ENCODE results near the gene USP43. TPM values are rescaled to one million over a fixed set of nuclear protein-coding genes. Genes with fewer than 3 reads are reported as not detected.

Gene USP43
- total and polyA plus RNA-seq, 8 donors = 2.9 to 6.2 (median 4.1) TPM

DNA sequence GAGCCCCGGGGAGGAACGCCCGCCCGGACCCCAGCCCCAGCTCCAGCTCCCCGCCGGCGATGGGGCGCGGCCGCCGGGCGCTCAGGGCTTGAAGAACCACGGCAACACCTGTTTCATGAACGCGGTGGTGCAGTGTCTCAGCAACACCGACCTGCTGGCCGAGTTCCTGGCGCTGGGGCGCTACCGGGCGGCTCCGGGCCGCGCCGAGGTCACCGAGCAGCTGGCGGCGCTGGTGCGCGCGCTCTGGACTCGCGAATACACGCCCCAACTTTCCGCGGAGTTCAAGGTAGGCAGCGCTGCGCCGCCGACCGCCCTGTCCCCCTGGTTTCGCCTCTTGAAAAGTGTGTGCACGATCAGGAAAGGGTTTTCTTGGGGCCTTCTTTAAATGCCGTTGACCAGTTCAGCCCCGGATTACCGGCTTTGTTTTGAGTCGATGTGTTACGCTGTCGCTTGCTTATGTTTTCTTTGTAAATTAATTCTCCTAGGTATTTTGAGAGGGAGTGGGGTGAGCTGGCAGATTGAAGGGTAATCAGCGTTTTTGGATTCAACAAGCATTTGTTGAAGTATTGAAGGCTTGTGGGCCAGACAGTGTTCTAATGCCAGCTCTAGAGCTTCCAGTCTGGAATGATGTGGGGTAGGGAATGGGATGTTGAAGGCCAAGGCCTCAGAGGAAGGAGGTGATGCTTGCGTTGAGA is 681 bp downstream of the USP43 start:
- Histone ChIP-seq H3K27me3 (peaks cover 15 to 51% of the 10 kb centered on the region in 2 donors), H3K4me3 (peak overlapping the region; percentile 58), H3K27ac (peak overlapping the region; percentile 78 to 80), H3K4me1 (peaks cover 0 to 20% of the 10 kb centered on the region in 2 donors), H3K36me3 (no peaks in the 10 kb centered on the region), H3K9me3 (no peaks in the 10 kb centered on the region)
- intact Hi-C loops (cut with DNase I) = no loop called here
- TF ChIP-seq, protein P1, sequence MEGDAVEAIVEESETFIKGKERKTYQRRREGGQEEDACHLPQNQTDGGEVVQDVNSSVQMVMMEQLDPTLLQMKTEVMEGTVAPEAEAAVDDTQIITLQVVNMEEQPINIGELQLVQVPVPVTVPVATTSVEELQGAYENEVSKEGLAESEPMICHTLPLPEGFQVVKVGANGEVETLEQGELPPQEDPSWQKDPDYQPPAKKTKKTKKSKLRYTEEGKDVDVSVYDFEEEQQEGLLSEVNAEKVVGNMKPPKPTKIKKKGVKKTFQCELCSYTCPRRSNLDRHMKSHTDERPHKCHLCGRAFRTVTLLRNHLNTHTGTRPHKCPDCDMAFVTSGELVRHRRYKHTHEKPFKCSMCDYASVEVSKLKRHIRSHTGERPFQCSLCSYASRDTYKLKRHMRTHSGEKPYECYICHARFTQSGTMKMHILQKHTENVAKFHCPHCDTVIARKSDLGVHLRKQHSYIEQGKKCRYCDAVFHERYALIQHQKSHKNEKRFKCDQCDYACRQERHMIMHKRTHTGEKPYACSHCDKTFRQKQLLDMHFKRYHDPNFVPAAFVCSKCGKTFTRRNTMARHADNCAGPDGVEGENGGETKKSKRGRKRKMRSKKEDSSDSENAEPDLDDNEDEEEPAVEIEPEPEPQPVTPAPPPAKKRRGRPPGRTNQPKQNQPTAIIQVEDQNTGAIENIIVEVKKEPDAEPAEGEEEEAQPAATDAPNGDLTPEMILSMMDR (IDR thresholded peaks at IDR 0.05) = peak in 1 of 2 donors; percentile 11
- ATAC-seq (peak; percentile 72), DNase-seq (peak; percentile 27 to 89 (median 68))

- Histone ChIP-seq H3K4me3 (peak overlapping the region; percentile 58), H3K9me3 (no peaks in the 10 kb centered on the region), H3K27me3 (peaks cover 15 to 51% of the 10 kb centered on the region in 2 donors), H3K36me3 (no peaks in the 10 kb centered on the region), H3K27ac (peak overlapping the region in 1 of 2 donors; percentile 78), H3K4me1 (peaks cover 0 to 20% of the 10 kb centered on the region in 2 donors)
- intact Hi-C loops (cut with DNase I) = no loop called here
- no peak for DNase-seq
- no peak for ATAC-seq
- TF ChIP-seq, protein P1 (IDR thresholded peaks at IDR 0.05) = no peak
Measured at GRCh38 chr17:9646546-9646885, 1.2 kb downstream of the USP43 start.

DNA sequence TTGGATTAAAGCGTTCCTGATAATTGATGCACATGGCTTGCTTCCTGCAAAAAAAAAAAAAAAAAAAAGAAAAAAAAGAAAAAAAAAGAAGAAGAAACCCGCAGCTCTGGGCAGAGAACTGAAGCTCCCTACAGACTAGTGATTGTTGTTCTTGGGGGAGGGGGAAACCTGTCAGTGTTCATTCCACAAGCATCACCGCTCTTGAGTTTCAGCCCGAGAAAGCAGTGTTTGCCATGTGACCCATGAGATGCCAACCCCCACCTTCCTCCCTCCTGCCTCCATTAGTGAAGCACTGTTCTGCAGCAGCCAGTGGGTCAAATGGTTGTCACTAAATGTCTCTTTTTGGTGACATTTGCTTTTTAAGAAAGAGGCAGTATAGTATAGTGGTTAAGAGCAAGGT is 1.7 kb downstream of the USP43 start:
- peak overlapping the region in 1 of 2 donors; percentile 58 for H3K4me3 ChIP-seq
- H3K27ac ChIP-seq = no peak overlapping the region
- H3K4me1 ChIP-seq = peaks cover 0 to 20% of the 10 kb centered on the region in 2 donors
- H3K27me3 ChIP-seq = peaks cover 15 to 51% of the 10 kb centered on the region in 2 donors
- DNase-seq (peak in 1 of 4 donors; percentile 24), ATAC-seq (peak; percentile 8)
- TF ChIP-seq, protein P1 (IDR thresholded peaks at IDR 0.05) = no peak
- intact Hi-C loops (cut with DNase I) = no loop called here
- H3K36me3 ChIP-seq = no peaks in the 10 kb centered on the region
- H3K9me3 ChIP-seq = no peaks in the 10 kb centered on the region

GRCh38 chr17:9648521-9649110 is 3.3 kb downstream of the USP43 start:
- ATAC-seq = no peak
- Histone ChIP-seq H3K27ac (no peak overlapping the region), H3K4me1 (peaks cover 0 to 20% of the 10 kb centered on the region in 2 donors), H3K9me3 (no peaks in the 10 kb centered on the region), H3K4me3 (no peak overlapping the region), H3K36me3 (no peaks in the 10 kb centered on the region), H3K27me3 (peaks cover 15 to 51% of the 10 kb centered on the region in 2 donors)
- TF ChIP-seq, protein P1 (IDR thresholded peaks at IDR 0.05) = no peak
- intact Hi-C loops (cut with DNase I) = no loop called here
- no peak for DNase-seq

- TF ChIP-seq, protein P1 (IDR thresholded peaks at IDR 0.05) = no peak
- no peaks in the 10 kb centered on the region for H3K9me3 ChIP-seq
- no peak overlapping the region for H3K4me3 ChIP-seq
- H3K27ac ChIP-seq = no peak overlapping the region
- no peaks in the 10 kb centered on the region for H3K27me3 ChIP-seq
- intact Hi-C loops (cut with DNase I) = no loop called here
- DNase-seq = no peak
- ATAC-seq = no peak
- no peaks in the 10 kb centered on the region for H3K4me1 ChIP-seq
- no peaks in the 10 kb centered on the region for H3K36me3 ChIP-seq
Measured at GRCh38 chr17:9658593-9659211, 13.4 kb downstream of the USP43 start.

Data from left lung (tissue), 10 donors.